Liver (tissue), 9 donors: ENCODE measurements around the gene RNF152. TPM values are rescaled to one million over a fixed set of nuclear protein-coding genes. Genes with fewer than 3 reads are reported as not detected.

Experiments used
- DNase-seq: peaks from one replicate; pipeline ENCODE4 v3.0.0-alpha.2; 2017; ENCODE audit warnings: low spot score
- H3K27ac ChIP-seq, 2 donors: one replicate each; pipeline ENCODE4 v1.7.0; 2013; ENCODE audit warnings: inconsistent platforms in 2 of 2, low read length in 2 of 2, control low read depth in 1 of 2, low read depth in 1 of 2, mild to moderate bottlenecking in 1 of 2
- H3K27me3 ChIP-seq, 4 donors: one replicate each; pipeline versions ENCODE4 v1.6.1 to v1.7.0; 2013; ENCODE audit warnings: low read length in 3 of 4, inconsistent platforms in 1 of 4, mild to moderate bottlenecking in 1 of 4, moderate library complexity in 1 of 4; ENCODE audit not compliant: control insufficient read depth in 4 of 4, insufficient read depth in 4 of 4
- H3K36me3 ChIP-seq, 4 donors: one replicate each; pipeline versions ENCODE4 v1.6.1 to v1.7.0; 2013; ENCODE audit warnings: low read length in 3 of 4, mild to moderate bottlenecking in 3 of 4, low read depth in 1 of 4, moderate library complexity in 1 of 4; ENCODE audit not compliant: control insufficient read depth in 4 of 4, insufficient read depth in 3 of 4
- H3K4me1 ChIP-seq, 4 donors: one replicate each; pipeline versions ENCODE4 v1.6.1 to v1.7.0; 2013; ENCODE audit warnings: low read length in 3 of 4, mild to moderate bottlenecking in 3 of 4, moderate library complexity in 1 of 4; ENCODE audit not compliant: control insufficient read depth in 4 of 4, insufficient read depth in 4 of 4
- H3K4me3 ChIP-seq, 3 donors: one replicate each; pipeline versions ENCODE4 v1.6.1 to v1.7.0; 2013; ENCODE audit warnings: low read length in 3 of 3, control low read depth in 1 of 3, low read depth in 1 of 3, mild to moderate bottlenecking in 1 of 3
- H3K9ac ChIP-seq, 2 donors: one replicate each; pipeline ENCODE4 v1.7.0; 2013; ENCODE audit warnings: low read length in 2 of 2, mild to moderate bottlenecking in 2 of 2, moderate library complexity in 2 of 2, control low read depth in 1 of 2, low read depth in 1 of 2
- H3K9me3 ChIP-seq, 4 donors: one replicate each; pipeline versions ENCODE4 v1.6.1 to v1.7.0; 2013; ENCODE audit warnings: low read length in 3 of 4; ENCODE audit not compliant: control insufficient read depth in 4 of 4
- FOXA1 ChIP-seq: IDR thresholded peaks from 2 replicates; pipeline ENCODE4 v1.6.1; 2016; ENCODE audit warnings: antibody characterized with exemption
- FOXA2 ChIP-seq: IDR thresholded peaks from 2 replicates; pipeline ENCODE4 v1.6.1; 2016; ENCODE audit warnings: antibody characterized with exemption
- GABPA ChIP-seq, 2 donors: IDR thresholded peaks in 1 of 2; conservative IDR thresholded peaks in 1 of 2; 2 replicates each; pipeline ENCODE4 v1.6.1; 2016; ENCODE audit warnings: antibody characterized with exemption in 2 of 2, mild to moderate bottlenecking in 1 of 2, moderate library complexity in 1 of 2
- HNF4A ChIP-seq, 2 donors: conservative IDR thresholded peaks; 2 replicates each; pipeline ENCODE4 v1.6.1; 2016; ENCODE audit warnings: antibody characterized with exemption in 2 of 2, mild to moderate bottlenecking in 2 of 2
- HNF4G ChIP-seq: IDR thresholded peaks from 2 replicates; pipeline ENCODE4 v1.6.1; 2016; ENCODE audit warnings: antibody characterized with exemption
- JUND ChIP-seq, 2 donors: IDR thresholded peaks; 2 replicates each; pipeline ENCODE4 v1.6.1; 2016; ENCODE audit warnings: antibody characterized with exemption in 2 of 2
- NR2F2 ChIP-seq: IDR thresholded peaks from 2 replicates; pipeline ENCODE4 v1.6.1; 2016; ENCODE audit warnings: antibody characterized with exemption
- RAD21 ChIP-seq, 2 donors: IDR thresholded peaks; 2 replicates each; pipeline ENCODE4 v1.6.1; 2016; ENCODE audit warnings: antibody characterized with exemption in 2 of 2, mild to moderate bottlenecking in 2 of 2
- RXRA ChIP-seq, 2 donors: IDR thresholded peaks; 2 replicates each; pipeline ENCODE4 v1.6.1; 2017 to 2018; ENCODE audit warnings: antibody characterized with exemption in 2 of 2, mild to moderate bottlenecking in 1 of 2
- SP1 ChIP-seq: IDR thresholded peaks from 2 replicates; pipeline ENCODE4 v1.6.1; 2018; ENCODE audit warnings: antibody characterized with exemption, mild to moderate bottlenecking
- YY1 ChIP-seq: IDR thresholded peaks from 2 replicates; pipeline ENCODE4 v1.6.1; 2016; ENCODE audit warnings: antibody characterized with exemption, mild to moderate bottlenecking
- WGBS: extraction: QIAGEN DNeasy Blood & Tissue Kit; methylation state at CpG from one replicate; pipeline ENCODE4 v1.1.7; 2013; 5-methylcytosine and 5-hydroxymethylcytosine counted together
- polyA plus RNA-seq, 2 donors: library from polyadenylated mRNA; stranded (reverse) in 1 of 2; unstranded in 1 of 2; fragments of 200-250 nt in 1 of 2; fragments of >200 nt in 1 of 2; fragmentation: Nextera tagmentation in 1 of 2; extraction: Ambion mirVana in 1 of 2; gene quantifications; one replicate each; pipeline versions ENCODE4 v1.2.1 to v1.2.3, GENCODE V29; 2013 to 2015
- total RNA-seq, 2 donors: library from RNA; depleted of rRNA; stranded (reverse); fragments of >200 nt; gene quantifications; one replicate each; pipeline ENCODE4 v1.2.3, GENCODE V29; 2014
- TF ChIP-seq, protein P1 (sequence below): IDR thresholded peaks from 2 replicates; pipeline ENCODE4 v1.6.1; 2016; ENCODE audit warnings: antibody characterized with exemption, mild to moderate bottlenecking
- TF ChIP-seq, protein P2 (sequence below): fragments of 150-350 bp; IDR thresholded peaks from 2 replicates; pipeline ENCODE4 v1.5.1; 2017; ENCODE audit warnings: improper control_type of control experiment, low read depth, low read length; ENCODE audit not compliant: missing input control
- TF ChIP-seq, protein P3 (sequence below): IDR thresholded peaks from 2 replicates; pipeline ENCODE4 v1.6.1; 2016; ENCODE audit warnings: antibody characterized with exemption
- TF ChIP-seq, protein P4 (sequence below): IDR thresholded peaks from 2 replicates; pipeline ENCODE4 v1.6.1; 2016; ENCODE audit warnings: antibody characterized with exemption
- TF ChIP-seq, protein P5 (sequence below): IDR thresholded peaks from 2 replicates; pipeline ENCODE4 v1.6.1; 2016; ENCODE audit warnings: antibody characterized with exemption
- donor health status: healthy.
- donor health status: healthy.
- donor health status: healthy.
- donor health status: healthy.
- donor health status: healthy.

The RNF152 gene
- total and polyA plus RNA-seq, 4 donors = 6.8 to 115 (median 10.6) TPM

DNA sequence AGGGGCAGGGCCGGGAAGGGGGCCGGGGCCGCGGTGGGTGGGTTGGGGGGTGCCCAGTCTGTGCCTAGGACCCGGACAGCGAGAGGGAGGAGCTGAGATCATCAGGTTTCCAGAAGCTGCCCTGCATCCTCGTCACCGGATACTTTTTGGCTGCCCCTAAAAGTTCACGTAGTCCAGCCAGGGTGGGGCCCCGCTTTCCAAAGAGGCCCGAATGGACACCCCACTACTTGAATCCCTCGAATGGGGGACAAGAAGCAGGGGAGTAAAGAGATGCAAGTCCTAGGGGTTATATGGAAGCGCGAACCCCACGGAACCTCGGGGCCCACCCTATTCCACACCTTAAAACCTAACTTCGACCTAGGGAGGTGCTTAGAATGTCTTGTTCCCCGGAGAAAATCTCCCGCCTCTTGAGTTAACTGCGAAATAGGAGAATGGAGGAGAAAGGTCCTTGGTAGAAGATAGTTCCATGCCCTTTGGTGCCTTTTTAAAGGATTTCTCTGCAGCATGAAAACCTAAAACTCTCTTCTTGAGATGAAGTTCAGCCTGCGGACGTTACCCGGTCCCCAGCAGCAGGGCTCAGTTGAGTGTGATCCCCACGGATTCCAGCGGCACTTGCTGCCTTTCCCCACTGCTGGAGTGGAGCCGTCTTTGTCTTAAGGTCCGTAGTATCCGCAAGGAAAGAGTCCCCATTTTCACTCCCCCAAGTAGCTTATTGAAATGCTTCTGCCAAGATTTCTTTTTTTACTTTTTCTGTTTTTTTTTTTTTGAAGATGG lies 2.1 kb upstream of the RNF152 start (continued):
- TF ChIP-seq FOXA1 (no peak), RXRA (IDR thresholded peaks at IDR 0.05) (no peak), HNF4A (conservative IDR thresholded peaks at IDR 0.05) (no peak), SP1 (no peak), YY1 (no peak), JUND (IDR thresholded peaks at IDR 0.05) (no peak), NR2F2 (no peak)

DNA sequence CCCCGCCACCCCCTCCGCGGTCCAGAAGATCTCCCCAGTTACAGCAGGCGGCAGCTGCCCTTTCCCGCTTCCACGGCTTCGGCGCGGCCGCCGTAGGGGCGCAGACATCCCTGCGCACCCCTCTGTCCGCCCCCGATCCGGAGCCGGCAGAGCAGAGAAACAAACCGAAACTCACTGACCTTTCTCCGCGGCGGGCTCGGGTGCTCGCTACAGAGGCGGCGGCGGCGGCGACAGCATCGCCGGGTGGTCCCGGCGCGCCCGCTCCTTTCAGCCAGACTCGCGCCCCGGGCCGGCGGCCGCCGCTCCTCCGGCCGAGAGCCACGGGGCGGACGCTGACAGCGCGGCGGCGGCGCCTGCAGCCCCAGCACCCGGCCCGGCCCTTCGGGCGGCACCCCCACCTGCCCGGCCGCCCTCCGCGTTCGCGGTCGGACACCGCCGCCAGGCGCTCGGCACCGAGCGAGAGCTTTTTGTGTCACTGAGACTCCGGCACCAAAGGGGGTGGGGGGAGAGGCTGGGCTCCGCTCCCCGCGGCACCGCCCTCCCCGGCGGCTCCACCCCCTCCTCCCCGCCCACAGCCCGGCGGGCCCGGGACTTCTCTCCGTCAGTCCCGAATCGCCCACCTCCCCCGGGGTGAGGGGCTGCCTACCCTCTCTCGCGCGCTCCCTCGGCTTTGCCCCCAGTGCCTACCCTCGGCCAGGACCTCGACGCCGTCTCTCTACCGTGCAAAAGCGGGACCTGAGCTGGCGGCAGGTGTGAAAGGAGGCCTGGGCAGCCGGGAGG lies 1.4 kb upstream of the RNF152 start:
- peak overlapping the region; percentile 62 to 98 (median 67) for H3K4me3 ChIP-seq
- TF ChIP-seq RAD21 (IDR thresholded peaks at IDR 0.05) = peak; percentile 59 to 68
- no peak for TF ChIP-seq HNF4G
- TF ChIP-seq, protein P1, sequence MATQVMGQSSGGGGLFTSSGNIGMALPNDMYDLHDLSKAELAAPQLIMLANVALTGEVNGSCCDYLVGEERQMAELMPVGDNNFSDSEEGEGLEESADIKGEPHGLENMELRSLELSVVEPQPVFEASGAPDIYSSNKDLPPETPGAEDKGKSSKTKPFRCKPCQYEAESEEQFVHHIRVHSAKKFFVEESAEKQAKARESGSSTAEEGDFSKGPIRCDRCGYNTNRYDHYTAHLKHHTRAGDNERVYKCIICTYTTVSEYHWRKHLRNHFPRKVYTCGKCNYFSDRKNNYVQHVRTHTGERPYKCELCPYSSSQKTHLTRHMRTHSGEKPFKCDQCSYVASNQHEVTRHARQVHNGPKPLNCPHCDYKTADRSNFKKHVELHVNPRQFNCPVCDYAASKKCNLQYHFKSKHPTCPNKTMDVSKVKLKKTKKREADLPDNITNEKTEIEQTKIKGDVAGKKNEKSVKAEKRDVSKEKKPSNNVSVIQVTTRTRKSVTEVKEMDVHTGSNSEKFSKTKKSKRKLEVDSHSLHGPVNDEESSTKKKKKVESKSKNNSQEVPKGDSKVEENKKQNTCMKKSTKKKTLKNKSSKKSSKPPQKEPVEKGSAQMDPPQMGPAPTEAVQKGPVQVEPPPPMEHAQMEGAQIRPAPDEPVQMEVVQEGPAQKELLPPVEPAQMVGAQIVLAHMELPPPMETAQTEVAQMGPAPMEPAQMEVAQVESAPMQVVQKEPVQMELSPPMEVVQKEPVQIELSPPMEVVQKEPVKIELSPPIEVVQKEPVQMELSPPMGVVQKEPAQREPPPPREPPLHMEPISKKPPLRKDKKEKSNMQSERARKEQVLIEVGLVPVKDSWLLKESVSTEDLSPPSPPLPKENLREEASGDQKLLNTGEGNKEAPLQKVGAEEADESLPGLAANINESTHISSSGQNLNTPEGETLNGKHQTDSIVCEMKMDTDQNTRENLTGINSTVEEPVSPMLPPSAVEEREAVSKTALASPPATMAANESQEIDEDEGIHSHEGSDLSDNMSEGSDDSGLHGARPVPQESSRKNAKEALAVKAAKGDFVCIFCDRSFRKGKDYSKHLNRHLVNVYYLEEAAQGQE = peak; percentile 75
- TF ChIP-seq, protein P2, sequence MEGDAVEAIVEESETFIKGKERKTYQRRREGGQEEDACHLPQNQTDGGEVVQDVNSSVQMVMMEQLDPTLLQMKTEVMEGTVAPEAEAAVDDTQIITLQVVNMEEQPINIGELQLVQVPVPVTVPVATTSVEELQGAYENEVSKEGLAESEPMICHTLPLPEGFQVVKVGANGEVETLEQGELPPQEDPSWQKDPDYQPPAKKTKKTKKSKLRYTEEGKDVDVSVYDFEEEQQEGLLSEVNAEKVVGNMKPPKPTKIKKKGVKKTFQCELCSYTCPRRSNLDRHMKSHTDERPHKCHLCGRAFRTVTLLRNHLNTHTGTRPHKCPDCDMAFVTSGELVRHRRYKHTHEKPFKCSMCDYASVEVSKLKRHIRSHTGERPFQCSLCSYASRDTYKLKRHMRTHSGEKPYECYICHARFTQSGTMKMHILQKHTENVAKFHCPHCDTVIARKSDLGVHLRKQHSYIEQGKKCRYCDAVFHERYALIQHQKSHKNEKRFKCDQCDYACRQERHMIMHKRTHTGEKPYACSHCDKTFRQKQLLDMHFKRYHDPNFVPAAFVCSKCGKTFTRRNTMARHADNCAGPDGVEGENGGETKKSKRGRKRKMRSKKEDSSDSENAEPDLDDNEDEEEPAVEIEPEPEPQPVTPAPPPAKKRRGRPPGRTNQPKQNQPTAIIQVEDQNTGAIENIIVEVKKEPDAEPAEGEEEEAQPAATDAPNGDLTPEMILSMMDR = peak; percentile 45
- peak; percentile 48 for TF ChIP-seq SP1
- TF ChIP-seq GABPA (IDR thresholded peaks at IDR 0.05 in 1 of 2, conservative IDR thresholded peaks at IDR 0.05 in 1 of 2) = no peak
- no peaks in the 10 kb centered on the region for H3K9me3 ChIP-seq
- H3K27me3 ChIP-seq = no peaks in the 10 kb centered on the region
- peak overlapping the region in 1 of 2 donors; percentile 58 for H3K9ac ChIP-seq
- 1% methylated on average over 95 of the region's 95 CpGs for WGBS
- peaks cover 0 to 21% (median 8%) of the 10 kb centered on the region in 4 donors for H3K36me3 ChIP-seq
- H3K4me1 ChIP-seq = peaks cover 0 to 25% (median 17%) of the 10 kb centered on the region in 4 donors
- DNase-seq = peak; percentile 78
- H3K27ac ChIP-seq = peak overlapping the region; percentile 54 to 80

DNA sequence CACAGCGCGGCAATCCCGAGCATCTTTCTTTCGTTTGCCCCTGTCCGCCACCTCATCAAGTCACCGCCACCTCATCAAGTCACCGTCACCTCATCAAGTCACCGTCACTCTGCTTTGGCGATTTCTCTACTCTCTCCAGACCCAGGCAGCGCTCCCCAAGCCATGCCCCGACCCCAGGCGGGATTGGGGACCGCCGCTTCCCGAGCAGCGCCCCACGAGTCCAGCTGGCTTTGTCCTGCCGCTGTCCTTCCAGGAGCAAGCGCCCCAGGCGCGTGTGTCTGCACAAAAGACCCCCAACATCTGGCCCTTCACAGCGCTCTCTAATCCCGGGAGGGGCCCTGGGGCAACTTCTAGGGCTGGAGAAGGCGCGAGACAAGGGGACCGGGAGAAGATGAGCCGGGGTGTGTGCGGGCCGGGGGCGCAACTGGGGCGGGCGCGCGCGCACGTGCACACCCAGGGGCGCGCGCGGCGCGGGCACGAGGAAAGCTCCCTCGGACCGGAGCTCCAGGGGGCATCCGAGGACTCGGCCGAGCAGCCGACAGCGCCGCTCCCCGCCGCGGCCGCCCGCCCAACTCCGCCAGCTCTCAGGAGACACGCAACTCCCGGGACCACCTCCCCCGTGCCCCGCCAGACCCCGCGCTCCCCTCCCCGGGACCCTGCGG lies 633 bp upstream of the RNF152 start:
- Histone ChIP-seq H3K27me3 (no peaks in the 10 kb centered on the region), H3K9me3 (no peaks in the 10 kb centered on the region), H3K4me3 (peak overlapping the region; percentile 62 to 98 (median 67)), H3K27ac (peak overlapping the region; percentile 49 to 80), H3K9ac (peak overlapping the region; percentile 75 to 91), H3K4me1 (peaks cover 0 to 18% (median 12%) of the 10 kb centered on the region in 4 donors), H3K36me3 (peaks cover 0 to 23% (median 8%) of the 10 kb centered on the region in 4 donors)
- under 1% methylated on average over 65 of the region's 65 CpGs for WGBS
- peak; percentile 53 for DNase-seq
- TF ChIP-seq, protein P3, sequence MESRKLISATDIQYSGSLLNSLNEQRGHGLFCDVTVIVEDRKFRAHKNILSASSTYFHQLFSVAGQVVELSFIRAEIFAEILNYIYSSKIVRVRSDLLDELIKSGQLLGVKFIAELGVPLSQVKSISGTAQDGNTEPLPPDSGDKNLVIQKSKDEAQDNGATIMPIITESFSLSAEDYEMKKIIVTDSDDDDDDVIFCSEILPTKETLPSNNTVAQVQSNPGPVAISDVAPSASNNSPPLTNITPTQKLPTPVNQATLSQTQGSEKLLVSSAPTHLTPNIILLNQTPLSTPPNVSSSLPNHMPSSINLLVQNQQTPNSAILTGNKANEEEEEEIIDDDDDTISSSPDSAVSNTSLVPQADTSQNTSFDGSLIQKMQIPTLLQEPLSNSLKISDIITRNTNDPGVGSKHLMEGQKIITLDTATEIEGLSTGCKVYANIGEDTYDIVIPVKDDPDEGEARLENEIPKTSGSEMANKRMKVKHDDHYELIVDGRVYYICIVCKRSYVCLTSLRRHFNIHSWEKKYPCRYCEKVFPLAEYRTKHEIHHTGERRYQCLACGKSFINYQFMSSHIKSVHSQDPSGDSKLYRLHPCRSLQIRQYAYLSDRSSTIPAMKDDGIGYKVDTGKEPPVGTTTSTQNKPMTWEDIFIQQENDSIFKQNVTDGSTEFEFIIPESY = no peak
- no peak for TF ChIP-seq GABPA (IDR thresholded peaks at IDR 0.05 in 1 of 2, conservative IDR thresholded peaks at IDR 0.05 in 1 of 2)
- TF ChIP-seq RXRA (IDR thresholded peaks at IDR 0.05) = no peak
- no peak for TF ChIP-seq RAD21 (IDR thresholded peaks at IDR 0.05)
- no peak for TF ChIP-seq JUND (IDR thresholded peaks at IDR 0.05)
- TF ChIP-seq SP1 = no peak
- no peak for TF ChIP-seq FOXA2
- TF ChIP-seq, protein P4, sequence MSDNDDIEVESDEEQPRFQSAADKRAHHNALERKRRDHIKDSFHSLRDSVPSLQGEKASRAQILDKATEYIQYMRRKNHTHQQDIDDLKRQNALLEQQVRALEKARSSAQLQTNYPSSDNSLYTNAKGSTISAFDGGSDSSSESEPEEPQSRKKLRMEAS = no peak
- TF ChIP-seq, protein P5, sequence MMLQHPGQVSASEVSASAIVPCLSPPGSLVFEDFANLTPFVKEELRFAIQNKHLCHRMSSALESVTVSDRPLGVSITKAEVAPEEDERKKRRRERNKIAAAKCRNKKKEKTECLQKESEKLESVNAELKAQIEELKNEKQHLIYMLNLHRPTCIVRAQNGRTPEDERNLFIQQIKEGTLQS = no peak
